HepG2 (cell line): ENCODE measurements around the gene THPO. TPM values are rescaled to one million over a fixed set of nuclear protein-coding genes. Genes with fewer than 3 reads are reported as not detected.

ENCODE experiments used
- ATAC-seq: fragments of 200-7000 bp; cut with Tn5 transposase; 3 replicates; pipeline ENCODE4 v1.9.1; 2020; ENCODE audit warnings: mild to moderate bottlenecking, moderate library complexity
- BruUV-seq: library from RNA; stranded (reverse); fragments of 400-500 nt; replicated peaks from 2 replicates; lab custom pipeline; 2021; lab: Mats Ljungman, UMichigan
- CTCF ChIA-PET: fragments of 300-600 bp; formaldehyde crosslinking; extraction: SDS; loops from one replicate; lab custom pipeline; 2021; ENCODE audit warnings: low total read pairs, inconsistent platforms, low intra/inter-chr PET ratio; lab: Yijun Ruan, JAX
- POLR2A ChIA-PET: fragments of 350-600 bp; sonication (Branson Sonifier 250); formaldehyde crosslinking; loops from one replicate; lab custom pipeline; 2020; ENCODE audit warnings: antibody characterized with exemption, inconsistent platforms; lab: Yijun Ruan, JAX
- DNase-seq: peaks from one replicate; pipeline ENCODE4 v3.0.0-alpha.2; 2015; ENCODE audit warnings: low spot score
- FAIRE-seq: peaks from 3 replicates; lab custom pipeline; 2011; peaks lifted over from hg19 to GRCh38; lab: Jason Lieb, UNC
- H2AFZ ChIP-seq: one replicate; pipeline ENCODE4 v1.6.1; 2011; ENCODE audit warnings: low read length, inconsistent platforms
- H3K27ac ChIP-seq: fragments of 300-600 bp; 3 replicates; pipeline ENCODE4 v1.8.0; 2011; ENCODE audit warnings: mixed run types, mild to moderate bottlenecking, mixed read lengths, low read length, inconsistent platforms; ENCODE audit not compliant: insufficient read depth; ENCODE audit errors: extremely low read length
- H3K27me3 ChIP-seq, 2 experiments: fragments of 200-600 bp in 1 of 2; 2 replicates in 1 of 2; 3 replicates in 1 of 2; pipeline versions ENCODE4 v1.6.0 to v1.8.0; 2011; ENCODE audit warnings: low read length in 2 of 2, mild to moderate bottlenecking in 2 of 2, moderate library complexity in 2 of 2, inconsistent platforms in 1 of 2; ENCODE audit not compliant: insufficient read depth in 2 of 2, control insufficient read depth in 1 of 2
- H3K36me3 ChIP-seq, 2 experiments: fragments of 200-600 bp in 1 of 2; replicated peaks in 1 of 2; 2 replicates in 1 of 2; 3 replicates in 1 of 2; pipeline versions ENCODE4 v1.5.1 to v1.8.0; 2011; ENCODE audit warnings: low read length in 2 of 2, inconsistent platforms in 1 of 2; ENCODE audit not compliant: insufficient read depth in 2 of 2, control insufficient read depth in 1 of 2
- H3K4me1 ChIP-seq: 2 replicates; pipeline ENCODE4 v1.5.1; 2012; ENCODE audit warnings: low read length, inconsistent platforms; ENCODE audit not compliant: insufficient read depth
- H3K4me2 ChIP-seq: 2 replicates; pipeline ENCODE4 v1.6.0; 2011; ENCODE audit warnings: low read depth, low read length, inconsistent platforms
- H3K4me3 ChIP-seq, 3 experiments: fragments of 200-600 bp in 1 of 3; sonication (generic), shearing (Covaris generic) in 1 of 3; replicated peaks in 1 of 3; 2 replicates each; pipeline ENCODE4 v1.5.1; 2011 to 2016; ENCODE audit warnings: low read length in 3 of 3, inconsistent platforms in 2 of 3, low read depth in 2 of 3, mild to moderate bottlenecking in 2 of 3, control low read depth in 1 of 3, mixed read lengths in 1 of 3; ENCODE audit not compliant: insufficient read depth in 1 of 3
- H3K79me2 ChIP-seq: one replicate; pipeline ENCODE4 v1.6.1; 2011; ENCODE audit warnings: low read length, inconsistent platforms; ENCODE audit not compliant: insufficient read depth
- H3K9ac ChIP-seq: 2 replicates; pipeline ENCODE4 v1.6.0; 2011; ENCODE audit warnings: mild to moderate bottlenecking, low read depth, low read length, inconsistent platforms; ENCODE audit not compliant: insufficient read depth
- H3K9me3 ChIP-seq: 2 replicates; pipeline ENCODE4 v1.5.1; 2012; ENCODE audit warnings: mild to moderate bottlenecking, low read length
- H4K20me1 ChIP-seq: 2 replicates; pipeline ENCODE4 v1.6.0; 2011; ENCODE audit warnings: inconsistent platforms, mild to moderate bottlenecking, low read length, moderate library complexity; ENCODE audit not compliant: insufficient read depth
- CTCF ChIP-seq: sonication (generic); formaldehyde crosslinking; IDR thresholded peaks from 2 replicates; pipeline ENCODE4 v1.5.0; 2020; ENCODE audit warnings: mild to moderate bottlenecking, missing genetic modification reagents, moderate library complexity
- FOXJ3 ChIP-seq: sonication (generic); formaldehyde crosslinking; IDR thresholded peaks from 2 replicates; pipeline ENCODE4 v1.4.0; 2020; ENCODE audit warnings: missing genetic modification reagents, mild to moderate bottlenecking, borderline replicate concordance
- FOXM1 ChIP-seq: sonication (generic); formaldehyde crosslinking; IDR thresholded peaks from 2 replicates; pipeline ENCODE4 v1.5.0; 2020; ENCODE audit warnings: missing genetic modification reagents
- HNF4G ChIP-seq, 2 experiments: sonication (generic) in 1 of 2; formaldehyde crosslinking in 1 of 2; IDR thresholded peaks; 2 replicates each; pipeline versions ENCODE4 v1.4.0 to v1.6.1; 2011 to 2020; ENCODE audit warnings: borderline replicate concordance in 2 of 2, low read depth in 2 of 2, mild to moderate bottlenecking in 2 of 2, low read length in 1 of 2, missing genetic modification reagents in 1 of 2, moderate library complexity in 1 of 2
- POLR2AphosphoS5 ChIP-seq: IDR thresholded peaks from 2 replicates; pipeline ENCODE4 v1.6.1; 2012; ENCODE audit warnings: low read depth, low read length
- THAP9 ChIP-seq: sonication (generic); formaldehyde crosslinking; IDR thresholded peaks from 2 replicates; pipeline ENCODE4; 2020; ENCODE audit warnings: missing genetic modification reagents, mild to moderate bottlenecking, borderline replicate concordance
- TP53 ChIP-seq: sonication (generic); formaldehyde crosslinking; conservative IDR thresholded peaks from 2 replicates; pipeline ENCODE4 v1.4.0; 2020; ENCODE audit warnings: missing genetic modification reagents
- ZBTB1 ChIP-seq: sonication (generic); formaldehyde crosslinking; IDR thresholded peaks from 2 replicates; pipeline ENCODE4 v1.4.0; 2020; ENCODE audit warnings: missing genetic modification reagents, borderline replicate concordance
- ZNF597 ChIP-seq: sonication (generic); formaldehyde crosslinking; IDR thresholded peaks from 2 replicates; pipeline ENCODE4 v1.5.0; 2020; ENCODE audit warnings: missing genetic modification reagents
- WGBS: methylation state at CpG from one replicate; pipeline ENCODE4 v1.1.6; 2017; ENCODE audit warnings: low lambda C conversion rate; 5-methylcytosine and 5-hydroxymethylcytosine counted together
- in situ Hi-C: cut with HindIII; loops from 2 replicates; pipeline ENCODE4 v1.10.0; 2017; ENCODE audit warnings: low pct_unique_long_range_greater_than_20kb; ENCODE audit not compliant: extremely low pct_ligation_motif_present
- intact Hi-C: fragments of 100-400 bp; cut with micrococcal nuclease; formaldehyde crosslinking; loops from one replicate; pipeline ENCODE4 v1.10.0; 2022; ENCODE audit not compliant: unreplicated experiment
- polyA plus RNA-seq, 8 experiments: library from polyadenylated mRNA; depleted of rRNA in 3 of 8; stranded (reverse) in 7 of 8; unstranded in 1 of 8; fragments of >200 nt; fragmentation: Illumina TruSeq in 4 of 8; extraction: Trizol in 4 of 8; gene quantifications; 2 replicates each; pipeline versions ENCODE4 v1.2.1 to v1.2.3, GENCODE V29; 2011 to 2016; ENCODE audit warnings: low read depth in 4 of 8, missing spikeins in 1 of 8, mixed read lengths in 1 of 8; ENCODE audit not compliant: insufficient read depth in 1 of 8
- total RNA-seq, 5 experiments: library from RNA; depleted of rRNA; stranded (reverse); fragments of >200 nt; fragmentation: Illumina TruSeq; extraction: Trizol; gene quantifications; 2 replicates each; pipeline ENCODE4 v1.2.3, GENCODE V29; 2016; ENCODE audit warnings: low read depth in 1 of 5

Gene THPO
- total and polyA plus RNA-seq, 2 of the 13 experiments (the other 11 are each of a cell fraction or from before 2014, with no cell fraction given), result 2.8 to 4.8 TPM

- TF ChIP-seq CTCF (CRISPR knock-in tag) (no peak), TP53 (CRISPR knock-in tag) (no peak), POLR2AphosphoS5 (no peak)
- intact Hi-C loops (no loop called here), in situ Hi-C loops (loop anchor here (5.0 kb wide), 1 partner anchor 189 kb away; no protein-coding TSS in a partner anchor)
- Histone ChIP-seq H3K27ac (no peak overlapping the region), H3K4me1 (peaks cover 23% of the 10 kb centered on the region), H3K9me3 (no peaks in the 10 kb centered on the region), H3K27me3 (no peaks in the 10 kb centered on the region), H3K9ac (no peak overlapping the region), H4K20me1 (no peaks in the 10 kb centered on the region), H3K79me2 (no peaks in the 10 kb centered on the region), H3K36me3 (peaks cover 15 to 53% of the 10 kb centered on the region in 2 experiments; a peak in 4 of 5 replicates), H3K4me3 (no peak overlapping the region), H3K4me2 (no peak overlapping the region), H2AFZ (no peak overlapping the region)
- FAIRE-seq (no peak), ATAC-seq (no peak), DNase-seq (no peak)
- ChIA-PET CTCF (interaction anchor here (2.1 kb wide), 1 partner anchor 19 kb away, joined by 5 read pairs; no protein-coding TSS in a partner anchor), POLR2A (interaction anchor here (1.3 kb wide), 1 partner anchor 9 kb away, joined by 5 read pairs; no protein-coding TSS in a partner anchor)
- BruUV-seq, result no TSS peak
- no CpG with 5 or more reads among the region's 11 CpGs for WGBS
Observed at GRCh38 chr3:184352897-184353545, 25.0 kb downstream of the THPO start.

- ATAC-seq (no peak; the same call in 2 of the 3 replicates), DNase-seq (no peak), FAIRE-seq (no peak)
- Histone ChIP-seq H3K79me2 (no peaks in the 10 kb centered on the region), H3K27ac (no peak overlapping the region), H4K20me1 (no peaks in the 10 kb centered on the region), H3K9me3 (no peaks in the 10 kb centered on the region), H3K36me3 (peaks cover 15 to 46% of the 10 kb centered on the region in 2 experiments; a peak in 4 of 5 replicates), H3K4me3 (no peak overlapping the region), H3K4me2 (no peak overlapping the region), H3K4me1 (peaks cover 23% of the 10 kb centered on the region), H2AFZ (no peak overlapping the region), H3K9ac (no peak overlapping the region), H3K27me3 (no peaks in the 10 kb centered on the region)
- in situ Hi-C loops, result loop anchor here (5.0 kb wide), 1 partner anchor 190 kb away; no protein-coding TSS in a partner anchor
- ChIA-PET CTCF (no interaction called here), POLR2A (interaction anchor here (2.8 kb wide), 1 partner anchor 10 kb away, joined by 11 read pairs; the partner anchor contains the start of genes CLCN2 and POLR2H)
- no TSS peak for BruUV-seq
- intact Hi-C loops, result no loop called here
- 95% methylated on average over 11 of the region's 15 CpGs for WGBS
- TF ChIP-seq ZBTB1 (CRISPR knock-in tag) (no peak), HNF4G (IDR thresholded peaks at IDR 0.05; ENCODE audit: borderline replicate concordance, low read depth, low read length) (no peak), HNF4G (CRISPR knock-in tag; IDR thresholded peaks at IDR 0.05; ENCODE audit: borderline replicate concordance, low read depth) (no peak), FOXM1 (CRISPR knock-in tag) (no peak), ZNF597 (CRISPR knock-in tag) (no peak), FOXJ3 (no peak), THAP9 (no peak)
Observed at GRCh38 chr3:184352149-184352785, 25.7 kb downstream of the THPO start.
